GM13976 (cell line): Measurements from ENCODE around the gene MYO1G.

Experiments used
- DNase-seq: peaks from one replicate; pipeline ENCODE4 v3.0.0; 2012; ENCODE audit warnings: low spot score
- in situ Hi-C: fragments of 300-500 bp; cut with MboI; formaldehyde crosslinking; loops from one replicate; pipeline ENCODE4 v1.12.0; 2022; ENCODE audit warnings: low sequenced_read_pairs, mixed read lengths, inconsistent platforms; ENCODE audit not compliant: unreplicated experiment
- TF ChIP-seq, protein P1 (sequence below): IDR thresholded peaks from 2 replicates; pipeline ENCODE4 v1.5.1; 2012; ENCODE audit warnings: borderline replicate concordance, mild to moderate bottlenecking; ENCODE audit not compliant: insufficient read depth; ENCODE audit errors: extremely low read depth, missing control alignments, control extremely low read depth

Gene MYO1G

DNA sequence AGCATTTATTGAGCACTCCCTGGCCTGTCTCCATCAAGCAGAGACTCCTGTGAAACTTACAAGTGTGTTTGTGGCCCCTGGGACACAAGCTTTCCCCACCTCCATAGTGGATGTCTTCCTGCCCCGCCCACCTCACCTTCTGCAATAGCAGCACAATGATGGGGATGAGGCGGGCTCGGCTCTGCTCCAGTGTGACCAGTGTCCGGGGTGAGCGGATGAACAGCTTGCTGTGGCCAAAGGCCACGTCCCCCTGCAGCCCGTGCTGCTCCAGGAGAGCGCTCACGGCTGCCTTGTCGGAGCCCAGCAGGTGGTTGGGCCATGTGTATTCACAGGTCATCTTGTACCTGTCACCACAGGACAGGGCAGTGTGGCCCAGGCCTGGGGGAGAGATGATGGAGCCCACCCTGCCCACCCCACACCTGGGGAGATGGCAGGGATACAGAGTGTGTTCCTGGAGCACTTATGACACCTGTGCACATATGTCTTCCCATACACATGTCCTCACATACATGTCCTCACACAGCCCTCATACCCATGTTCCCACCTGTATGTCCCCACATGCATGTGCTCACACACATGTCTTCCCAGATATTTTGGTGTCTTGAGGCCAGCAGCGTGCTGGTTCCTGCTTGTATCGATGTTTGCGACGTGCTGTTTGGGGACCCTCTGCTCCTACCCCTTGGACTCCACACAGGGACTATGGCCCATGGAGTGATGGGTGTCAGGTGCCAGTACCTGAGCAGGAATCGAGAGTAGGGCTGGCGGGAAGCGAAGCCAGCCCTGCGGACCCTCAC is 12.7 kb downstream of the MYO1G start:
- no peak for DNase-seq
- in situ Hi-C loops = no loop called here
- TF ChIP-seq, protein P1, sequence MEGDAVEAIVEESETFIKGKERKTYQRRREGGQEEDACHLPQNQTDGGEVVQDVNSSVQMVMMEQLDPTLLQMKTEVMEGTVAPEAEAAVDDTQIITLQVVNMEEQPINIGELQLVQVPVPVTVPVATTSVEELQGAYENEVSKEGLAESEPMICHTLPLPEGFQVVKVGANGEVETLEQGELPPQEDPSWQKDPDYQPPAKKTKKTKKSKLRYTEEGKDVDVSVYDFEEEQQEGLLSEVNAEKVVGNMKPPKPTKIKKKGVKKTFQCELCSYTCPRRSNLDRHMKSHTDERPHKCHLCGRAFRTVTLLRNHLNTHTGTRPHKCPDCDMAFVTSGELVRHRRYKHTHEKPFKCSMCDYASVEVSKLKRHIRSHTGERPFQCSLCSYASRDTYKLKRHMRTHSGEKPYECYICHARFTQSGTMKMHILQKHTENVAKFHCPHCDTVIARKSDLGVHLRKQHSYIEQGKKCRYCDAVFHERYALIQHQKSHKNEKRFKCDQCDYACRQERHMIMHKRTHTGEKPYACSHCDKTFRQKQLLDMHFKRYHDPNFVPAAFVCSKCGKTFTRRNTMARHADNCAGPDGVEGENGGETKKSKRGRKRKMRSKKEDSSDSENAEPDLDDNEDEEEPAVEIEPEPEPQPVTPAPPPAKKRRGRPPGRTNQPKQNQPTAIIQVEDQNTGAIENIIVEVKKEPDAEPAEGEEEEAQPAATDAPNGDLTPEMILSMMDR = no peak

DNA sequence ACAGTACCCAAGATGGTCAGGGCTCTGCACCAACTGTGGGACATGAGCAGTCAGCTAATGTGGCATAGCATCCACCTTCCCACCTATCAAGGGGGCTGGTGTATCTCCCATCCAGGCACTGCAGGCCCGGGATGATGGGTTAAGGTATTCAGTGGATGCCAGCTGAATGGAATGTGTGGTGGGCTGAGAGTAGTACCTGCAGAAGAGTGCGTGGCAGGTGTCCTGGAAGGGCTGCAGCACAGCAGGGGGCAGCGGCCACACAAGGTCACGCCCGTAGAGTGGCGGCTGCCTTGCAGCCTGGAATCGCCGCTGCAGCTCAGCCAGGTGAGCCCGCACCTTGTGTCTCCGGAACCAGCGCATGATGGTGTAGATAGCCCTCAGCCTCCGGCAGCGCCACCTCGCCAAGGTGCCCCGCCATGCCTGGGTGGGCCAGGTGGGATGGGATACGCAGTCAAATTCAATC is 13.3 kb downstream of the MYO1G start:
- in situ Hi-C loops = no loop called here
- no peak for DNase-seq
- TF ChIP-seq, protein P1 = no peak

DNA sequence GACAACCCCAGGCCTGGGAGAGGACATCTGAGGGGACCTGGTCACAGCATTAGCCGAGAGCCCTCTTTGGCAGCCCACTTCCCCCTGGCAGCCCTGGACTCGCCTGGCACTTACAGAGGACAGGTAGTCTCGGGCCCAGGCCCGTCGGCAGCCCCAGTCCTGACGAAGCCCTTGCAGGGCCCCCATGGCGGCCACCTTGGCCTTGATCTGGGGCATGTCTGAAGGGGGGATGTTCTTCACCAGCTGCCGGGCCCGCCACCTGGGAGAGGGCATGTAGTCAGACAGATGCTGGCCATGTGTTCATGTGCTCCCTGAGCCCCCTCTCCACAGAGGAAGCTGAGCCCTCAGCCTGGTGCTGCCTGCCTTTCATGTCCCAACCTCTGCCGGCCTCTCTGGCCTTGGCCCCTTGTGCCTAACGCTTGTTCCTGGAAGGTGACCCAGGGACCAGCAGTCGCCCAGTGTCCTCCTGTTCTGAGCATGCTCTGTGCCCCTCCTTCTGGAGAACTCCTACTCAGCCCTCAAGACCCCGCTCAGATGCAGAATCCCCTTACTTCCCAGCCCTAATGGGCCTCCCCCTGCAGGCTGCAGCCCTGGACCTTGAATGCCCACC is 13.9 kb downstream of the MYO1G start:
- TF ChIP-seq, protein P1 = no peak
- in situ Hi-C loops = no loop called here
- no peak for DNase-seq

DNA sequence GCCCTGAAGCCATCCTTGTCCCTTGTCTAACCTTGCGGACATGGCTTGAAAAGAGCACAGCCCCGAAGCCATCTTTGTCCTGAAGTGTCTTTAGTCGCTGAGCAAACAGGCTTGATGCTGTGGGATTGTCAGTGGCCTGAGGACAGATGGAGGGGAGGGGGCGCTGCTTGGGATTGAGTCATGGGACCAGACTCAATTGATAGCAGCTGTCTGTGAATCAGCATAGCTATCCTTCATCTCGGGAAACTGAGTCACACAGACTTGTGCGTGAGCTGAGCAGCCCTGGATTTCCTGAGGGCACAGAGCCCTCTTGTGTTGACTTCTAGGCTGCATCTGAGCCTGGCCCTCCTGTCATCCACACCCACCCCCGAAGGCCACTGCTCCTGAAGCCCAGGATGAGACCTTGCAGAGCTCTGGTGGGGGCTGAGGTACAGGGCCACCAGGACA is 14.4 kb downstream of the MYO1G start:
- TF ChIP-seq, protein P1 = peak; percentile 27
- DNase-seq = peak; percentile 48
- in situ Hi-C loops = no loop called here

DNA sequence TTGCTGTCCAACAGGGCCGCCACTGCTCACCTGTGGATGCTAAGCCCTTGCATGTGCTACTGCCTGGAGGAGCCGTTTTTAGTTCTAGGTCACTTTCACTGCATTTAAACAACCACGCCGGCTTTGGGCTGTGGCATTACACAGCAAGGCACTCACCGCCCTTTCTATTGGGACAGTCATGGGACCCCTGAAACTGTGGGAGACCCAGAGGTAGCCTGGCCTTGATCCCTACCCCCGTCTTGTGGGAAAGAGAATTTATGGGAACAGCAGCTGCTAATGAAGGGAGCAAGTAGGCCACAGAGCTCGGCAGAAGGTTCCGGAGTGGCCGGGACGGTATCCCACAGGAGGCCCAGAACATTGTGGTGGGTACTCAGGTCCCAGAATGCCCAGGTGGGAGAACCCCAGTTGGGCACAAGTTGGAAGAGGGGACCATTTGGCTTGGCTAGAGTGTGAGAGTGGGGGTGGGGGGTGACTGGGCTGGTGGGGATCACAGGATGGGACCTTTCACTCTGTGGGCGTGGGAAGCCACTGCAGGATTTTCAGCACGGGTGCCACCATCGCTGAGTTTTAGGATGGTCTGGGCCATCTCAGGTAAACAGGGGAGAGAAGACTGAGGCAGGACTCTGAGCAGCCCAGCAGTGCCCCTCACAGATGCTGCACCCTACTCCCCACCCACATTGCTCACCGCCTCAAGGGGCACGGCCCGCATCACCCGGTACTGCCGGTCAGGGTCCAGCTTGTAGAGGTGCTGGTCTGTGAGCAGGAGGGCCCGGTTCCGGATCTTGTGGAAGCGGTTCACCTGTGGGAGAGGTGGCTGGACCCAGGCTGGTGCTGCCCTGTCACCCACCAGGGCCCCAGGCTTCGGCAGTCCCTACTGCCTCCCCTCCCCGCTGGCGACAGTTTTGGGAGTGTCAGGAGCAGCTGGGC is 15.2 kb downstream of the MYO1G start:
- TF ChIP-seq, protein P1 = no peak
- in situ Hi-C loops = no loop called here

DNA sequence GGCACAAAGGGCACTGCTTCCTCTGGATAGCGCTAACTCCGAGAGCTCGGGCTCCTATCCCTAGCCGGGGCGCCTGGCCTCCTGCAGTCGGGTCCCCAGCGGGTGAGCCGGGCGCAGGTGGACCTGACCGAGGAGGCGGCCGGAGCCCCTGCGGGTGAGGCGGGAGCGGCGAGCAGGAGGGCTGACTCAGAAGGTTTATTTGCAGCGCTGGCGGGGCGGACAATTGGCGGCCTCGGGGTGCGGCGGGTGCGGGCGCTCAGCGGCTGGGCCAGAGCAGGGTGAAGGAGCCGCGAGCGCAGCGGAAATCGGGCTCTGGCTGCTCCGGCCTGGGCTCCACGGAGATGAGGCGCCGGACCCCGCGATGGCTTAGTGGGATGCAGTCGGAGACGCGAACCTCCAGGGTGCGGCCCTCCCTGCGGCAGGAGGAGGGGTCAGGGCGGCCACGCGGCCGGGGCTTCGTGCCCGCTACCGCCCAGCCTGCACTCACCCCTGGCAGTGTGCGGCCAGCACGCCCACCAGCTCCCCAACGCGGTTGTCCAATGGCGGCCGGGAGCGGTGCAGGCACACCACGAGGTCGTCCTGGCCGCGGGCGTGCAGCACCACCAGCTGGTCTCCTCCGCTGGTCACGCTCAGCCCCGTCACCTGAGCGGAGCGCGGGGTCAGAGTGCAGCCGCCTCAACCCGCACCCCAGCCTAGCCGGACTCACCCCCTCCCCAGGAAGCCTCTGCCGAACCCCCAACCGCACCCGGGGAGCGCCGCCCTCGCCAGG is 16.1 kb downstream of the MYO1G start:
- no peak for DNase-seq
- in situ Hi-C loops = no loop called here
- TF ChIP-seq, protein P1 = no peak

More for the DNA sequence above, 15.2 kb downstream of the MYO1G start:
- DNase-seq = no peak
